Panc1 (cell line): ENCODE data around the gene UBASH3B. TPM values are rescaled to one million over a fixed set of nuclear protein-coding genes. Genes with fewer than 3 reads are reported as not detected.

Experiments used
- ATAC-seq: fragments of 200-7000 bp; cut with Tn5 transposase; 2 replicates; pipeline ENCODE4 v1.9.1; 2020; ENCODE audit warnings: mild to moderate bottlenecking, moderate library complexity
- BruUV-seq: library from RNA; stranded (reverse); fragments of 400-500 nt; replicated peaks from 2 replicates; lab custom pipeline; 2021; lab: Mats Ljungman, UMichigan
- CTCF ChIA-PET: fragments of 300-600 bp; sonication (Branson Sonifier 250); formaldehyde crosslinking; loops from one replicate; lab custom pipeline; 2022; ENCODE audit warnings: antibody characterized with exemption; lab: Charles Lee
- POLR2A ChIA-PET: fragments of 300-600 bp; sonication (Branson Sonifier 250); formaldehyde crosslinking; loops from one replicate; lab custom pipeline; 2022; ENCODE audit warnings: antibody characterized with exemption; lab: Charles Lee
- DNase-seq: peaks from one replicate; pipeline ENCODE4 v3.0.0-alpha.2; 2010; ENCODE audit warnings: low read depth, low spot score
- H3K27ac ChIP-seq: 2 replicates; pipeline ENCODE4 v1.5.1; 2011; ENCODE audit warnings: mild to moderate bottlenecking, low read length, inconsistent platforms
- H3K27me3 ChIP-seq: fragments of 200-500 bp; sonication (Bioruptor generic); 2 replicates; pipeline ENCODE4 v1.6.0; 2014; ENCODE audit warnings: low read length, inconsistent platforms; ENCODE audit not compliant: control insufficient read depth, insufficient read depth
- H3K36me3 ChIP-seq: fragments of 200-500 bp; sonication (Bioruptor generic); 2 replicates; pipeline ENCODE4 v1.5.1; 2014; ENCODE audit warnings: inconsistent platforms, mild to moderate bottlenecking, low read length, moderate library complexity; ENCODE audit not compliant: control insufficient read depth, insufficient read depth
- H3K4me1 ChIP-seq: 2 replicates; pipeline ENCODE4 v1.5.1; 2011; ENCODE audit warnings: inconsistent platforms, mild to moderate bottlenecking, low read length, moderate library complexity; ENCODE audit not compliant: control insufficient read depth, insufficient read depth
- H3K4me3 ChIP-seq, 2 experiments: 2 replicates each; pipeline ENCODE4 v1.5.1; 2011 to 2012; ENCODE audit warnings: low read depth in 2 of 2, low read length in 2 of 2, mild to moderate bottlenecking in 2 of 2, inconsistent platforms in 1 of 2, moderate library complexity in 1 of 2
- H3K9me3 ChIP-seq: fragments of 200-500 bp; sonication (Bioruptor generic); 2 replicates; pipeline ENCODE4 v1.5.1; 2014; ENCODE audit warnings: low read depth, mild to moderate bottlenecking, inconsistent platforms, low read length, moderate library complexity; ENCODE audit not compliant: control insufficient read depth, insufficient read depth
- CTCF ChIP-seq: fragments of 450-650 bp; IDR thresholded peaks from 2 replicates; pipeline ENCODE4 v1.5.1; 2017; ENCODE audit warnings: mild to moderate bottlenecking
- POLR2AphosphoS5 ChIP-seq: IDR thresholded peaks from 2 replicates; pipeline ENCODE4 v1.6.1; 2012; ENCODE audit warnings: mild to moderate bottlenecking, low read depth, low read length, moderate library complexity
- REST ChIP-seq, 2 experiments: IDR thresholded peaks; 2 replicates each; pipeline ENCODE4 v1.6.1; 2011 to 2012; ENCODE audit warnings: low read depth in 2 of 2, control low read depth in 1 of 2, low read length in 1 of 2, mild to moderate bottlenecking in 1 of 2, moderate library complexity in 1 of 2; ENCODE audit not compliant: insufficient read depth in 1 of 2
- SIN3A ChIP-seq: IDR thresholded peaks from 2 replicates; pipeline ENCODE4 v1.6.1; 2012; ENCODE audit warnings: low read depth, mild to moderate bottlenecking, low read length, moderate library complexity, borderline replicate concordance; ENCODE audit not compliant: insufficient read depth
- TCF7L2 ChIP-seq: IDR thresholded peaks from 2 replicates; pipeline ENCODE4 v1.6.1; 2011; ENCODE audit warnings: mild to moderate bottlenecking, low read depth, low read length, inconsistent platforms
- in situ Hi-C: cut with HindIII; loops from 2 replicates; pipeline ENCODE4 v1.10.0; 2016; ENCODE audit warnings: low sequenced_read_pairs, low pct_unique_long_range_greater_than_20kb
- intact Hi-C: fragments of 100-400 bp; cut with micrococcal nuclease; formaldehyde crosslinking; loops from one replicate; pipeline ENCODE4 v1.10.0; 2022; ENCODE audit not compliant: unreplicated experiment
- total RNA-seq: library from RNA; stranded (reverse); gene quantifications from one replicate; pipeline ENCODE4 v1.2.1, GENCODE V29; 2021; ENCODE audit not compliant: unreplicated experiment

Gene UBASH3B
- total RNA-seq, 1 experiment from 2014 or later = 55.1 TPM

- in situ Hi-C loops (no loop called here), intact Hi-C loops (no loop called here)
- Histone ChIP-seq H3K4me3 (no peak overlapping the region), H3K36me3 (no peaks in the 10 kb centered on the region), H3K27ac (no peak overlapping the region), H3K27me3 (no peaks in the 10 kb centered on the region), H3K9me3 (no peaks in the 10 kb centered on the region), H3K4me1 (peaks cover 12% of the 10 kb centered on the region; the same call in 1 of the 2 replicates)
- POLR2A ChIA-PET = no interaction called here
- CTCF ChIA-PET = no interaction called here
- no peak for DNase-seq
- TF ChIP-seq REST (IDR thresholded peaks at IDR 0.05; ENCODE audit: insufficient read depth in 1 of 2, low read depth in 2 of 2, low read length in 1 of 2) = no peak
- TF ChIP-seq SIN3A = no peak
- TF ChIP-seq TCF7L2 = no peak
- TF ChIP-seq CTCF = no peak
- TF ChIP-seq POLR2AphosphoS5 = no peak
- BruUV-seq = no TSS peak
- ATAC-seq = no peak
Measured at GRCh38 chr11:122731500-122731913, 76.0 kb downstream of the UBASH3B start.

GRCh38 chr11:122732342-122733315 lies 77.1 kb downstream of the UBASH3B start:
- Histone ChIP-seq H3K9me3 (no peaks in the 10 kb centered on the region), H3K27ac (0 out of 2 replicates have a peak overlapping the region, but pooled peaks have one; percentile 8), H3K4me3 (no peak overlapping the region), H3K36me3 (no peaks in the 10 kb centered on the region), H3K27me3 (no peaks in the 10 kb centered on the region), H3K4me1 (peaks cover 12% of the 10 kb centered on the region; the same call in 1 of the 2 replicates)
- in situ Hi-C loops = no loop called here
- no TSS peak for BruUV-seq
- ChIA-PET CTCF (interaction anchor here (0.6 kb wide), 1 partner anchor 77 kb away, joined by 3 read pairs; no protein-coding TSS in a partner anchor), POLR2A (no interaction called here)
- DNase-seq (no peak), ATAC-seq (0 out of 2 replicates have a peak, but pooled peaks have one; percentile 4)
- intact Hi-C loops = no loop called here
- TF ChIP-seq SIN3A (no peak), CTCF (no peak), TCF7L2 (no peak), REST (IDR thresholded peaks at IDR 0.05; ENCODE audit: insufficient read depth in 1 of 2, low read depth in 2 of 2, low read length in 1 of 2) (no peak), POLR2AphosphoS5 (no peak)
